HPDE6-E6E7 (cell line): Measurements from ENCODE around the gene LYPD5.
"Not testable (repeated sequence)": the region's sequence is repeated elsewhere in the genome, so short reads cannot be mapped to it uniquely, and the experiment has no call there.

Source experiments
- DNase-seq: peaks from one replicate; pipeline ENCODE4 v3.0.0; 2011; ENCODE audit warnings: missing footprints; ENCODE audit errors: extremely low spot score

LYPD5 gene

GRCh38 chr19:43778651-43779050 is 23.6 kb downstream of the LYPD5 start:
- DNase-seq = no peak

GRCh38 chr19:43777163-43777695 is 25.0 kb downstream of the LYPD5 start:
- DNase-seq = no peak

GRCh38 chr19:43776286-43776685 is 26.0 kb downstream of the LYPD5 start:
- no peak for DNase-seq

- no peak for DNase-seq
Measured at GRCh38 chr19:43775299-43775890, 26.9 kb downstream of the LYPD5 start.

- not testable (repeated sequence) for DNase-seq
Measured at GRCh38 chr19:43774940-43775258, 27.3 kb downstream of the LYPD5 start.

- DNase-seq = no peak
Measured at GRCh38 chr19:43774103-43774939, 27.9 kb downstream of the LYPD5 start.

- no peak for DNase-seq
Measured at GRCh38 chr19:43773725-43774102, 28.5 kb downstream of the LYPD5 start.

GRCh38 chr19:43769256-43769655 is 33.0 kb downstream of the LYPD5 start:
- DNase-seq = no peak

GRCh38 chr19:43768273-43769050 is 33.8 kb downstream of the LYPD5 start:
- DNase-seq = no peak

- DNase-seq = no peak
Measured at GRCh38 chr19:43767818-43768217, 34.4 kb downstream of the LYPD5 start.

GRCh38 chr19:43767316-43767715 is 34.9 kb downstream of the LYPD5 start:
- DNase-seq = no peak

- no peak for DNase-seq
Measured at GRCh38 chr19:43766755-43767043, 35.5 kb downstream of the LYPD5 start.

GRCh38 chr19:43765109-43765876 is 37.0 kb downstream of the LYPD5 start:
- DNase-seq = peak; percentile 84

- not testable (repeated sequence) for DNase-seq
Measured at GRCh38 chr19:43764684-43765083, 37.6 kb downstream of the LYPD5 start.

- DNase-seq = no peak
Measured at GRCh38 chr19:43763473-43763939, 38.7 kb downstream of the LYPD5 start.

- no peak for DNase-seq
Measured at GRCh38 chr19:43762814-43763213, 39.4 kb downstream of the LYPD5 start.

GRCh38 chr19:43760941-43761340 is 41.3 kb downstream of the LYPD5 start:
- DNase-seq = no peak

- peak; percentile 84 for DNase-seq
Measured at GRCh38 chr19:43759515-43759914, 42.7 kb downstream of the LYPD5 start.

GRCh38 chr19:43755256-43755801 is 46.9 kb downstream of the LYPD5 start:
- no peak for DNase-seq

- DNase-seq = peak; percentile 96
Measured at GRCh38 chr19:43754503-43755255, 47.6 kb downstream of the LYPD5 start, which contains the start of gene SMG9. TSS of gene SMG9 (minus strand) at chr19:43754962. CDS start at chr19:43750741, 4,221 bp downstream.

GRCh38 chr19:43754253-43754502 is 48.1 kb downstream of the LYPD5 start:
- no peak for DNase-seq
